Neural cell (in vitro differentiated cells): ENCODE measurements around the gene UBA6. TPM values are rescaled to one million over a fixed set of nuclear protein-coding genes. Genes with fewer than 3 reads are reported as not detected.

Experiments
- H2AFZ ChIP-seq: fragments of 200-600, 300-800 bp; sonication (generic), shearing (Covaris generic); 2 replicates; pipeline ENCODE4 v1.6.0; 2014; ENCODE audit warnings: low read depth, mild to moderate bottlenecking, antibody characterized with exemption, low read length, moderate library complexity
- H3F3A ChIP-seq: fragments of 200-600 bp; shearing (Covaris generic); 2 replicates; pipeline ENCODE4 v1.6.1; 2016; ENCODE audit warnings: mild to moderate bottlenecking, moderate library complexity, mixed read lengths, antibody characterized with exemption, low read length; ENCODE audit not compliant: insufficient read depth, poor library complexity, severe bottlenecking
- H3K27ac ChIP-seq: fragments of 200-600, 300-800 bp; sonication (generic), shearing (Covaris generic); 2 replicates; pipeline ENCODE4 v1.5.1; 2014; ENCODE audit warnings: mild to moderate bottlenecking, low read length, moderate library complexity
- H3K27me3 ChIP-seq: fragments of 300-800, 200-600 bp; sonication (generic), shearing (Covaris generic); 2 replicates; pipeline ENCODE4 v1.6.0; 2014; ENCODE audit warnings: mild to moderate bottlenecking, low read depth, low read length, moderate library complexity; ENCODE audit not compliant: insufficient read depth
- H3K36me3 ChIP-seq: fragments of 300-800, 200-600 bp; sonication (generic), shearing (Covaris generic); 2 replicates; pipeline ENCODE4 v1.5.1; 2014; ENCODE audit warnings: mild to moderate bottlenecking, antibody characterized with exemption, low read length, moderate library complexity; ENCODE audit not compliant: insufficient read depth
- H3K4me2 ChIP-seq: fragments of 300-800, 200-600 bp; sonication (generic), shearing (Covaris generic); 2 replicates; pipeline ENCODE4 v1.6.0; 2014; ENCODE audit warnings: mild to moderate bottlenecking, low read length
- H3K4me3 ChIP-seq: fragments of 300-800, 200-600 bp; sonication (generic), shearing (Covaris generic); 2 replicates; pipeline ENCODE4 v1.5.1; 2014; ENCODE audit warnings: mild to moderate bottlenecking, low read length, moderate library complexity
- H3K79me2 ChIP-seq: fragments of 200-600 bp; shearing (Covaris generic); replicated peaks from 2 replicates; pipeline ENCODE4 v1.6.0; 2014; ENCODE audit warnings: mild to moderate bottlenecking, low read length, moderate library complexity; ENCODE audit not compliant: insufficient read depth
- H3K9ac ChIP-seq: fragments of 300-800, 200-600 bp; sonication (generic), shearing (Covaris generic); 2 replicates; pipeline ENCODE4 v1.6.1; 2016; ENCODE audit warnings: mild to moderate bottlenecking, low read length, mixed read lengths
- H3K9me2 ChIP-seq: fragments of 200-600 bp; shearing (Covaris generic); 2 replicates; pipeline ENCODE4 v1.6.1; 2016; ENCODE audit warnings: mild to moderate bottlenecking, low read length, mixed read lengths; ENCODE audit not compliant: insufficient read depth
- H3K9me3 ChIP-seq: fragments of 200-600, 300-800 bp; sonication (generic), shearing (Covaris generic); 2 replicates; pipeline ENCODE4 v1.6.1; 2016; ENCODE audit warnings: mild to moderate bottlenecking, mixed run types, low read length, moderate library complexity, mixed read lengths
- H4K20me1 ChIP-seq: fragments of 200-600 bp; shearing (Covaris generic); 2 replicates; pipeline ENCODE4 v1.6.1; 2016; ENCODE audit warnings: mild to moderate bottlenecking, mixed run types; ENCODE audit not compliant: insufficient read depth
- CTCF ChIP-seq: fragments of 450-650 bp; IDR thresholded peaks from 2 replicates; pipeline ENCODE4 v1.5.1; 2014; ENCODE audit warnings: antibody characterized with exemption, mild to moderate bottlenecking, moderate library complexity; ENCODE audit not compliant: poor library complexity, severe bottlenecking
- EP300 ChIP-seq: fragments of 450-650 bp; conservative IDR thresholded peaks from 2 replicates; pipeline ENCODE4 v1.6.1; 2014; ENCODE audit warnings: antibody characterized with exemption, mild to moderate bottlenecking, moderate library complexity; ENCODE audit not compliant: poor library complexity, severe bottlenecking
- EZH2 ChIP-seq: fragments of 200-600, 300-800 bp; shearing (Covaris generic), sonication (generic); IDR thresholded peaks from 2 replicates; pipeline ENCODE4 v1.6.1; 2014; ENCODE audit warnings: antibody characterized with exemption, low read length, borderline replicate concordance, mild to moderate bottlenecking; ENCODE audit not compliant: insufficient read depth, poor library complexity, severe bottlenecking
- MXI1 ChIP-seq: fragments of 450-650 bp; conservative IDR thresholded peaks from 2 replicates; pipeline ENCODE4 v1.6.1; 2014; ENCODE audit warnings: antibody characterized with exemption, mild to moderate bottlenecking; ENCODE audit not compliant: poor library complexity, severe bottlenecking
- POLR2AphosphoS5 ChIP-seq: IDR thresholded peaks from 2 replicates; pipeline ENCODE4 v1.6.1; 2012
- RAD21 ChIP-seq: fragments of 450-650 bp; conservative IDR thresholded peaks from 2 replicates; pipeline ENCODE4 v1.6.1; 2014; ENCODE audit warnings: antibody characterized with exemption, mild to moderate bottlenecking, moderate library complexity
- REST ChIP-seq: IDR thresholded peaks from 2 replicates; pipeline ENCODE4 v1.6.1; 2012; ENCODE audit warnings: borderline replicate concordance
- SMC3 ChIP-seq: fragments of 450-650 bp; conservative IDR thresholded peaks from 2 replicates; pipeline ENCODE4 v1.6.1; 2014; ENCODE audit warnings: antibody characterized with exemption, mild to moderate bottlenecking, moderate library complexity; ENCODE audit not compliant: poor library complexity
- TAF1 ChIP-seq: IDR thresholded peaks from 2 replicates; pipeline ENCODE4 v1.6.1; 2012; ENCODE audit warnings: low read depth
- polyA plus RNA-seq: library from polyadenylated mRNA; depleted of rRNA; stranded (reverse); fragments of >200 nt; gene quantifications from 2 replicates; pipeline ENCODE4 v1.2.3, GENCODE V29; 2014

The UBA6 gene
- polyA plus RNA-seq, 1 donor from 2014 or later, result 126 TPM

GRCh38 chr4:67717586-67717985 lies 16.6 kb upstream of the UBA6 start:
- H3F3A ChIP-seq, result no peaks in the 10 kb centered on the region
- no peak overlapping the region for H3K27ac ChIP-seq
- H3K4me2 ChIP-seq, result no peak overlapping the region
- no peaks in the 10 kb centered on the region for H4K20me1 ChIP-seq
- H3K9ac ChIP-seq, result no peak overlapping the region
- H3K79me2 ChIP-seq, result no peaks in the 10 kb centered on the region
- no peaks in the 10 kb centered on the region for H3K36me3 ChIP-seq
- H3K4me3 ChIP-seq, result no peak overlapping the region
- TF ChIP-seq TAF1 (no peak), POLR2AphosphoS5 (no peak), MXI1 (no peak), REST (no peak), CTCF (no peak), SMC3 (no peak), EZH2 (no peak), EP300 (no peak), RAD21 (no peak)
- H2AFZ ChIP-seq, result no peak overlapping the region
- H3K9me3 ChIP-seq, result no peaks in the 10 kb centered on the region
- no peaks in the 10 kb centered on the region for H3K9me2 ChIP-seq
- H3K27me3 ChIP-seq, result no peaks in the 10 kb centered on the region

GRCh38 chr4:67714955-67715354 lies 14.0 kb upstream of the UBA6 start:
- Histone ChIP-seq H3K36me3 (no peaks in the 10 kb centered on the region), H3K27ac (no peak overlapping the region), H3K4me3 (no peak overlapping the region), H3K27me3 (no peaks in the 10 kb centered on the region), H3K79me2 (peaks cover 6% of the 10 kb centered on the region), H3K9me2 (no peaks in the 10 kb centered on the region), H4K20me1 (no peaks in the 10 kb centered on the region), H2AFZ (no peak overlapping the region), H3K4me2 (no peak overlapping the region), H3K9ac (no peak overlapping the region), H3F3A (no peaks in the 10 kb centered on the region), H3K9me3 (no peaks in the 10 kb centered on the region)
- TF ChIP-seq POLR2AphosphoS5 (no peak), CTCF (no peak), MXI1 (no peak), RAD21 (no peak), EZH2 (no peak), EP300 (no peak), REST (no peak), TAF1 (no peak), SMC3 (no peak)
